Activated T-helper 1 cell treated with anti-CD3 and anti-CD28 coated beads, Interleukin-12 subunit alpha, Interleukin-12 subunit beta, Interleukin-2, Interleukin-4 antibody, amounts not matched to agents 30 ng/mL and 10 ng/mL and 1 ng/mL, durations not matched to agents 14 hours and 24 hours and 36 hours (primary cell): ENCODE data around the gene CCDC138. TPM values are rescaled to one million over a fixed set of nuclear protein-coding genes. Genes with fewer than 3 reads are reported as not detected.

Experiments used
- DNase-seq: peaks from one replicate; pipeline ENCODE4 v3.0.0; 2021; ENCODE audit warnings: low spot score
- H3K27ac Mint-ChIP-seq: one replicate; pipeline ENCODE4 v1.8.0; 2021; ENCODE audit warnings: mild to moderate bottlenecking, mixed read lengths
- H3K27me3 Mint-ChIP-seq: one replicate; pipeline ENCODE4 v1.8.0; 2022; ENCODE audit warnings: mild to moderate bottlenecking, moderate library complexity, mixed read lengths; ENCODE audit not compliant: insufficient read depth
- H3K36me3 Mint-ChIP-seq: one replicate; pipeline ENCODE4 v1.8.0; 2021; ENCODE audit warnings: low read depth, mixed read lengths
- H3K4me1 Mint-ChIP-seq: one replicate; pipeline ENCODE4 v1.8.0; 2021; ENCODE audit warnings: low read depth, mixed read lengths
- H3K4me3 Mint-ChIP-seq: one replicate; pipeline ENCODE4 v1.8.0; 2021; ENCODE audit warnings: mild to moderate bottlenecking, moderate library complexity, mixed read lengths
- H3K9me3 Mint-ChIP-seq: one replicate; pipeline ENCODE4 v1.8.0; 2021; ENCODE audit warnings: mixed read lengths
- intact Hi-C: fragments of 100-400 bp; cut with micrococcal nuclease; formaldehyde crosslinking; loops from one replicate; pipeline ENCODE4 v1.15.1; 2024
- total RNA-seq: library from RNA; stranded (reverse); gene quantifications from 2 replicates; pipeline ENCODE4 v1.2.3, GENCODE V29; 2022

Gene CCDC138
- total RNA-seq, 1 donor from 2014 or later = 20.0 TPM

GRCh38 chr2:108835040-108835439 lies 48.5 kb downstream of the CCDC138 start:
- intact Hi-C loops = loop anchor here (1.0 kb wide), 1 partner anchor 63 kb away; no protein-coding TSS in a partner anchor
- Mint-ChIP-seq H3K4me3 (no peak overlapping the region), H3K36me3 (peaks cover 23% of the 10 kb centered on the region), H3K27ac (peak overlapping the region; percentile 31), H3K4me1 (peaks cover 22% of the 10 kb centered on the region), H3K9me3 (peaks cover 30% of the 10 kb centered on the region), H3K27me3 (no peaks in the 10 kb centered on the region)
- no peak for DNase-seq

DNA sequence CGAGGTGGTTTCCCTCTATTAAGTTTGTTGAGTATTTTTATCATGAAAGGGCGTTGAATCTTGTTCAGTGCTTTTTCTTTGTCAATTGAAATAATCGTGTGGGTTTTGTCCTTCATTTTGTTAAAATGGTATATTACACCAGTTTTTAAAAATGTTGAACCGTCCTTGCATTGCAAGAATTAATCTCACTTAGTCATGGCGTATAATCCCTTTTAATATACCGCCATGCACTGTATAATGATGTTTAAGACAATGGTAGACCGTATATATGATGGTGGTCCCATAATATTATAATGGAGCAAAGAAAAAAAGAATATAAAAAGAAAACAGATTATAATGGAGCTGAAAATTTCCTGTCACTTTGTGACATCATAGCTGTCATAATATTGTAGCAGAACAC lies 50.6 kb downstream of the CCDC138 start:
- Mint-ChIP-seq H3K27me3 (no peaks in the 10 kb centered on the region), H3K4me1 (peaks cover 22% of the 10 kb centered on the region), H3K4me3 (no peak overlapping the region), H3K9me3 (peaks cover 40% of the 10 kb centered on the region), H3K36me3 (peaks cover 36% of the 10 kb centered on the region), H3K27ac (no peak overlapping the region)
- no peak for DNase-seq
- intact Hi-C loops = no loop called here

- Mint-ChIP-seq H3K4me3 (no peak overlapping the region), H3K9me3 (peaks cover 32% of the 10 kb centered on the region), H3K4me1 (no peaks in the 10 kb centered on the region), H3K27ac (no peak overlapping the region), H3K36me3 (peaks cover 27% of the 10 kb centered on the region), H3K27me3 (no peaks in the 10 kb centered on the region)
- intact Hi-C loops = no loop called here
- no peak for DNase-seq
These were observed 54.9 kb downstream of the CCDC138 start for GRCh38 chr2:108841506-108841905.

GRCh38 chr2:108845923-108846322 lies 59.4 kb downstream of the CCDC138 start:
- intact Hi-C loops = no loop called here
- Mint-ChIP-seq H3K27me3 (no peaks in the 10 kb centered on the region), H3K27ac (no peak overlapping the region), H3K36me3 (peaks cover 20% of the 10 kb centered on the region), H3K4me3 (no peak overlapping the region), H3K4me1 (no peaks in the 10 kb centered on the region), H3K9me3 (peaks cover 5% of the 10 kb centered on the region)
- DNase-seq = no peak

GRCh38 chr2:108847000-108847399 lies 60.4 kb downstream of the CCDC138 start:
- Mint-ChIP-seq H3K36me3 (peaks cover 17% of the 10 kb centered on the region), H3K27me3 (no peaks in the 10 kb centered on the region), H3K4me3 (no peak overlapping the region), H3K4me1 (no peaks in the 10 kb centered on the region), H3K27ac (no peak overlapping the region), H3K9me3 (no peaks in the 10 kb centered on the region)
- no peak for DNase-seq
- intact Hi-C loops = no loop called here

DNA sequence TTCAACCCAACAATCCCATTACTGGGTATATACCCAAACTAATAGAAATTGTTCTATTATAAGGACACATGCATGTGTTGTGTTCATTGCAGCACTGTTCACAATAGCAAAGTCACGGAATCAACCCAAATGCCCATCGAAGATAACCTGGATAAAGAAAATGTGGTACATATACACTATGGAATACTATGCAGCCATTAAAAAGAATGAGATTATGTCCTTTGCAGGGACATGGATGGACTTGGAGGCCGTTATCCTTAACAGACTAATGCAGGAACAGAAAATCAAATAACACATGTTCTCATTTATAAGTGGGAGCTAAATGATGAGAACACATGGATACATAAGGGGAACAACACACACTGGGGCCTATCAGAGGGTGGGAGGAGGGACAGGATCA lies 65.8 kb downstream of the CCDC138 start:
- no peaks in the 10 kb centered on the region for H3K9me3 Mint-ChIP-seq
- H3K36me3 Mint-ChIP-seq = peaks cover 23% of the 10 kb centered on the region
- no peak overlapping the region for H3K4me3 Mint-ChIP-seq
- H3K27ac Mint-ChIP-seq = no peak overlapping the region
- no peaks in the 10 kb centered on the region for H3K4me1 Mint-ChIP-seq
- no peak for DNase-seq
- intact Hi-C loops = no loop called here
- H3K27me3 Mint-ChIP-seq = no peaks in the 10 kb centered on the region

- H3K9me3 Mint-ChIP-seq = no peaks in the 10 kb centered on the region
- H3K27ac Mint-ChIP-seq = no peak overlapping the region
- peaks cover 25% of the 10 kb centered on the region for H3K36me3 Mint-ChIP-seq
- H3K4me1 Mint-ChIP-seq = no peaks in the 10 kb centered on the region
- no peaks in the 10 kb centered on the region for H3K27me3 Mint-ChIP-seq
- no peak overlapping the region for H3K4me3 Mint-ChIP-seq
- intact Hi-C loops = no loop called here
- no peak for DNase-seq
These were observed 66.8 kb downstream of the CCDC138 start for GRCh38 chr2:108853421-108853820.

DNA sequence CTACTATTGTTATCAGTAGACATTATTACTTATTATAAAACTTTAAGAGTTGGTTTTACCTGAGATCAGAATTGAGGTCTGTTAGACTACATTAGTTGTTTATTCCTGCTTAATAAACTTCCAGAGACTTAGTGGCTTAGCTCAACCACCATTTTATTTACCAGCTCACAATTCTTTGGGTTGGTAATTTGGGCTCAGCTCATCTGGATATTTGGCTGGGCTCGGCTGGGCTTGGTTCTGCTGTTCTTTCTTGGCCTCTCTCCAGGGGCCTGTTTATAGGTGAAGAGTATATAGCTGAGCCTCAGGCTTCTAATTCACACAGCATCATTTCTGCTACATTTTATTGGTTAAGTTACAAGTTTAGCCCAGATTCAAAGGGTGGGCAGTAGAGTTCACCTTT lies 67.9 kb downstream of the CCDC138 start:
- intact Hi-C loops = no loop called here
- H3K27me3 Mint-ChIP-seq = no peaks in the 10 kb centered on the region
- H3K36me3 Mint-ChIP-seq = peaks cover 30% of the 10 kb centered on the region
- H3K4me3 Mint-ChIP-seq = no peak overlapping the region
- H3K27ac Mint-ChIP-seq = no peak overlapping the region
- peaks cover 3% of the 10 kb centered on the region for H3K4me1 Mint-ChIP-seq
- H3K9me3 Mint-ChIP-seq = no peaks in the 10 kb centered on the region
- no peak for DNase-seq

- no peaks in the 10 kb centered on the region for H3K27me3 Mint-ChIP-seq
These were observed 68.6 kb downstream of the CCDC138 start for GRCh38 chr2:108855194-108855593.

DNA sequence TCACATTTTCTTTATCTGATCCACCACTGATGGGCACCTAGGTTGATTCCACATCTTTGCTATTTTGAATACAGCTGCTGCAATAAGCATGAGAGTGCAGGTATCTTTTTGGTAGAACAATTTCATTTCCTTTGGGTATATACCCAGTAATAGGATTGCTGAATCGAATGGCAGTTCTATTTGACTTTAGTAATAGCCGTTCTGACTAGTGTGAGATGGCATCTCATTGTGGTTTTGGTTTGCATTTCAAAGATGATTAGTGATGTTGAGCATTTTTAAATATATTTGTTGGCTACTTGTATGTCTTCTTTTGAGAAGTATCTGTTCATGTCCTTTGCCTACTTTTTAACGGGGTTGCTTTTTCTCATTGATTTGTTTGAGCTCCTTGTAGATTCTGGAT lies 72.3 kb downstream of the CCDC138 start:
- no peaks in the 10 kb centered on the region for H3K9me3 Mint-ChIP-seq
- H3K36me3 Mint-ChIP-seq = peaks cover 18% of the 10 kb centered on the region
- intact Hi-C loops = loop anchor here (5.0 kb wide), 2 partner anchors 268 to 653 kb away; partner anchors contain the start of gene SH3RF3
- H3K27me3 Mint-ChIP-seq = no peaks in the 10 kb centered on the region
- H3K4me1 Mint-ChIP-seq = peaks cover 7% of the 10 kb centered on the region
- H3K27ac Mint-ChIP-seq = no peak overlapping the region
- H3K4me3 Mint-ChIP-seq = no peak overlapping the region
- DNase-seq = no peak

More at GRCh38 chr2:108855194-108855593, 68.6 kb downstream of the CCDC138 start:
- H3K9me3 Mint-ChIP-seq = no peaks in the 10 kb centered on the region
- intact Hi-C loops = loop anchor here (1.0 to 5.0 kb wide), 3 partner anchors 134 to 657 kb away; partner anchors contain the start of genes EDAR and SH3RF3
- H3K36me3 Mint-ChIP-seq = peaks cover 30% of the 10 kb centered on the region
- no peak overlapping the region for H3K4me3 Mint-ChIP-seq
- peaks cover 7% of the 10 kb centered on the region for H3K4me1 Mint-ChIP-seq
- H3K27ac Mint-ChIP-seq = no peak overlapping the region
- no peak for DNase-seq

GRCh38 chr2:108866041-108866440 lies 79.5 kb downstream of the CCDC138 start:
- Mint-ChIP-seq H3K36me3 (peaks cover 25% of the 10 kb centered on the region), H3K27me3 (no peaks in the 10 kb centered on the region), H3K27ac (no peak overlapping the region), H3K4me3 (no peak overlapping the region), H3K4me1 (no peaks in the 10 kb centered on the region), H3K9me3 (peaks cover 18% of the 10 kb centered on the region)
- DNase-seq = no peak
- intact Hi-C loops = no loop called here

DNA sequence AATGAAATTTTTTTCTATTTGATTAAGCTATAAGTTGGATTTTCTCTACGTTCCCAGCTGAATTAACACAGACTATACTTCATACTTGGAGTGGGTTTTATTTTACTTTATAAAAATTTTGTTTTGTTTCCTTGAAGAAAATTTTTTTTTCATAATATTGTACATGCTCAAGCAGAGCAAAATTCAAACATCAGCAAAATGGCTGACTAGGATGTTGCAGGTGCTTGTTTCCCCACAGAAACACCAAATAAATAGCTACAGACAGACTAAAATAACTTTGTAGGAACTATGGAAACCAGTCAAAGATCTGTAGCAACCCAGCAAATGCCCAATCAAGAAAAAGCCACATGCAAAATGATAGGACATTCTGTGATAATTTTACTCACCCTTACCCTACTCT lies 82.3 kb downstream of the CCDC138 start:
- no peak overlapping the region for H3K4me3 Mint-ChIP-seq
- no peak overlapping the region for H3K27ac Mint-ChIP-seq
- H3K4me1 Mint-ChIP-seq = no peaks in the 10 kb centered on the region
- no peak for DNase-seq
- H3K27me3 Mint-ChIP-seq = no peaks in the 10 kb centered on the region
- peaks cover 25% of the 10 kb centered on the region for H3K9me3 Mint-ChIP-seq
- peaks cover 29% of the 10 kb centered on the region for H3K36me3 Mint-ChIP-seq
- intact Hi-C loops = no loop called here

DNA sequence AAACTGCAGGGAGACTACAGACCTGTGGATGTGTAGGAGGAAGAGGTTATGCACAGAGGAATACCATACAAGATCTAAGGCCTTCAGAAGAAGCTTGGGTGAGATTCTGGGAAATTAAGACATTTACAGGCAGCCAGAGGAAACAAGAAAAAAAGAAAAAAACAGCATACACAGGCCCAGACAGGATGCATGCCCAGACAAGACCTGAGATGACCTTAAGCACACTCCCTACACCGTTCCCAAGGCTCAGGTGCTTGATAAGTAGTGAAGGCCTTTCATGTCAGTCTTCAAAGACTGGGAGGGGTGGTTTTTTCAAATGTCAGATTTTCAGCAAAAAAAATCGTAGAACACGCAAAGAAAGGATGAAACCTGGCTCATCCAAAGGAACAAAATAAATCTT lies 83.0 kb downstream of the CCDC138 start:
- Mint-ChIP-seq H3K27me3 (no peaks in the 10 kb centered on the region), H3K9me3 (peaks cover 25% of the 10 kb centered on the region), H3K4me3 (no peak overlapping the region), H3K36me3 (peaks cover 29% of the 10 kb centered on the region), H3K4me1 (no peaks in the 10 kb centered on the region), H3K27ac (no peak overlapping the region)
- DNase-seq = no peak
- intact Hi-C loops = no loop called here

GRCh38 chr2:108870069-108870644 lies 83.6 kb downstream of the CCDC138 start:
- intact Hi-C loops = no loop called here
- Mint-ChIP-seq H3K27me3 (no peaks in the 10 kb centered on the region), H3K9me3 (peaks cover 25% of the 10 kb centered on the region), H3K36me3 (peaks cover 29% of the 10 kb centered on the region), H3K4me1 (no peaks in the 10 kb centered on the region), H3K4me3 (no peak overlapping the region), H3K27ac (peak overlapping the region; percentile 6)
- DNase-seq = no peak
